IPS-NIHi11 (cell line): ENCODE data around the gene AGTRAP.

ENCODE experiments used
- DNase-seq: peaks from one replicate; pipeline ENCODE4 v3.0.0; 2012; ENCODE audit warnings: mixed read lengths, low spot score

The AGTRAP gene

GRCh38 chr1:11764115-11764514, 28.2 kb downstream of the AGTRAP start:
- no peak for DNase-seq

- no peak for DNase-seq
Observed at GRCh38 chr1:11764519-11764918, 28.6 kb downstream of the AGTRAP start.

- DNase-seq = no peak
Observed at GRCh38 chr1:11765661-11766428, 29.9 kb downstream of the AGTRAP start.

- DNase-seq = no peak
Observed at GRCh38 chr1:11766429-11766776, 30.5 kb downstream of the AGTRAP start.

- DNase-seq = no peak
Observed at GRCh38 chr1:11767922-11768704, 32.2 kb downstream of the AGTRAP start.

GRCh38 chr1:11768821-11769220, 32.9 kb downstream of the AGTRAP start:
- DNase-seq = no peak

GRCh38 chr1:11769274-11769673, 33.3 kb downstream of the AGTRAP start:
- DNase-seq = no peak

- DNase-seq = no peak
Observed at GRCh38 chr1:11770011-11770410, 34.1 kb downstream of the AGTRAP start.

- no peak for DNase-seq
Observed at GRCh38 chr1:11771481-11772043, 35.6 kb downstream of the AGTRAP start.

GRCh38 chr1:11772458-11772857, 36.5 kb downstream of the AGTRAP start:
- DNase-seq = no peak

- no peak for DNase-seq
Observed at GRCh38 chr1:11774753-11775152, 38.8 kb downstream of the AGTRAP start.

GRCh38 chr1:11777658-11778322, 41.9 kb downstream of the AGTRAP start:
- no peak for DNase-seq

GRCh38 chr1:11778336-11778735, 42.4 kb downstream of the AGTRAP start:
- no peak for DNase-seq

GRCh38 chr1:11778844-11779623, 43.1 kb downstream of the AGTRAP start:
- no peak for DNase-seq

- no peak for DNase-seq
Observed at GRCh38 chr1:11779715-11780379, 43.9 kb downstream of the AGTRAP start.

GRCh38 chr1:11780380-11781147, 44.6 kb downstream of the AGTRAP start:
- DNase-seq = no peak

- DNase-seq = no peak
Observed at GRCh38 chr1:11781297-11781696, 45.4 kb downstream of the AGTRAP start.

- no peak for DNase-seq
Observed at GRCh38 chr1:11782127-11782708, 46.3 kb downstream of the AGTRAP start.

- no peak for DNase-seq
Observed at GRCh38 chr1:11783556-11783955, 47.6 kb downstream of the AGTRAP start.
